HepG2 (cell line): ENCODE data around the gene SYT1. TPM values are rescaled to one million over a fixed set of nuclear protein-coding genes. Genes with fewer than 3 reads are reported as not detected.

Experiments
- ATAC-seq: fragments of 200-7000 bp; cut with Tn5 transposase; 3 replicates; pipeline ENCODE4 v1.9.1; 2020; ENCODE audit warnings: mild to moderate bottlenecking, moderate library complexity
- BruUV-seq: library from RNA; stranded (reverse); fragments of 400-500 nt; replicated peaks from 2 replicates; lab custom pipeline; 2021; lab: Mats Ljungman, UMichigan
- CTCF ChIA-PET: fragments of 300-600 bp; formaldehyde crosslinking; extraction: SDS; loops from one replicate; lab custom pipeline; 2021; ENCODE audit warnings: low total read pairs, inconsistent platforms, low intra/inter-chr PET ratio; lab: Yijun Ruan, JAX
- POLR2A ChIA-PET: fragments of 350-600 bp; sonication (Branson Sonifier 250); formaldehyde crosslinking; loops from one replicate; lab custom pipeline; 2020; ENCODE audit warnings: antibody characterized with exemption, inconsistent platforms; lab: Yijun Ruan, JAX
- DNase-seq: peaks from one replicate; pipeline ENCODE4 v3.0.0-alpha.2; 2015; ENCODE audit warnings: low spot score
- FAIRE-seq: peaks from 3 replicates; lab custom pipeline; 2011; peaks lifted over from hg19 to GRCh38; lab: Jason Lieb, UNC
- H2AFZ ChIP-seq: one replicate; pipeline ENCODE4 v1.6.1; 2011; ENCODE audit warnings: low read length, inconsistent platforms
- H3K27ac ChIP-seq: fragments of 300-600 bp; 3 replicates; pipeline ENCODE4 v1.8.0; 2011; ENCODE audit warnings: mixed run types, mild to moderate bottlenecking, mixed read lengths, low read length, inconsistent platforms; ENCODE audit not compliant: insufficient read depth; ENCODE audit errors: extremely low read length
- H3K27me3 ChIP-seq, 2 experiments: fragments of 200-600 bp in 1 of 2; 2 replicates in 1 of 2; 3 replicates in 1 of 2; pipeline versions ENCODE4 v1.6.0 to v1.8.0; 2011; ENCODE audit warnings: low read length in 2 of 2, mild to moderate bottlenecking in 2 of 2, moderate library complexity in 2 of 2, inconsistent platforms in 1 of 2; ENCODE audit not compliant: insufficient read depth in 2 of 2, control insufficient read depth in 1 of 2
- H3K36me3 ChIP-seq, 2 experiments: fragments of 200-600 bp in 1 of 2; replicated peaks in 1 of 2; 2 replicates in 1 of 2; 3 replicates in 1 of 2; pipeline versions ENCODE4 v1.5.1 to v1.8.0; 2011; ENCODE audit warnings: low read length in 2 of 2, inconsistent platforms in 1 of 2; ENCODE audit not compliant: insufficient read depth in 2 of 2, control insufficient read depth in 1 of 2
- H3K4me1 ChIP-seq: 2 replicates; pipeline ENCODE4 v1.5.1; 2012; ENCODE audit warnings: low read length, inconsistent platforms; ENCODE audit not compliant: insufficient read depth
- H3K4me2 ChIP-seq: 2 replicates; pipeline ENCODE4 v1.6.0; 2011; ENCODE audit warnings: low read depth, low read length, inconsistent platforms
- H3K4me3 ChIP-seq, 3 experiments: fragments of 200-600 bp in 1 of 3; sonication (generic), shearing (Covaris generic) in 1 of 3; replicated peaks in 1 of 3; 2 replicates each; pipeline ENCODE4 v1.5.1; 2011 to 2016; ENCODE audit warnings: low read length in 3 of 3, inconsistent platforms in 2 of 3, low read depth in 2 of 3, mild to moderate bottlenecking in 2 of 3, control low read depth in 1 of 3, mixed read lengths in 1 of 3; ENCODE audit not compliant: insufficient read depth in 1 of 3
- H3K79me2 ChIP-seq: one replicate; pipeline ENCODE4 v1.6.1; 2011; ENCODE audit warnings: low read length, inconsistent platforms; ENCODE audit not compliant: insufficient read depth
- H3K9ac ChIP-seq: 2 replicates; pipeline ENCODE4 v1.6.0; 2011; ENCODE audit warnings: mild to moderate bottlenecking, low read depth, low read length, inconsistent platforms; ENCODE audit not compliant: insufficient read depth
- H3K9me3 ChIP-seq: 2 replicates; pipeline ENCODE4 v1.5.1; 2012; ENCODE audit warnings: mild to moderate bottlenecking, low read length
- H4K20me1 ChIP-seq: 2 replicates; pipeline ENCODE4 v1.6.0; 2011; ENCODE audit warnings: inconsistent platforms, mild to moderate bottlenecking, low read length, moderate library complexity; ENCODE audit not compliant: insufficient read depth
- FOXC1 ChIP-seq: sonication (generic); formaldehyde crosslinking; IDR thresholded peaks from 2 replicates; pipeline ENCODE4 v1.8.0; 2022; ENCODE audit warnings: mild to moderate bottlenecking, missing genetic modification reagents, borderline replicate concordance
- KDM5A ChIP-seq: fragments of 200-600 bp; sonication (generic); IDR thresholded peaks from 2 replicates; pipeline ENCODE4 v1.7.0; 2018; ENCODE audit warnings: antibody characterized with exemption, mild to moderate bottlenecking, low read length, borderline replicate concordance
- KIAA2018 ChIP-seq: sonication (generic); formaldehyde crosslinking; IDR thresholded peaks from 2 replicates; pipeline ENCODE4 v1.5.0; 2020; ENCODE audit warnings: mild to moderate bottlenecking, missing genetic modification reagents, borderline replicate concordance
- MTA3 ChIP-seq: sonication (generic); formaldehyde crosslinking; IDR thresholded peaks from 2 replicates; pipeline ENCODE4 v1.4.0; 2020; ENCODE audit warnings: missing genetic modification reagents
- NFATC3 ChIP-seq: sonication (generic); formaldehyde crosslinking; IDR thresholded peaks from 2 replicates; pipeline ENCODE4 v1.5.1; 2020; ENCODE audit warnings: mild to moderate bottlenecking, missing genetic modification reagents
- RFX5 ChIP-seq: IDR thresholded peaks from 2 replicates; pipeline ENCODE4 v1.6.1; 2011; ENCODE audit warnings: low read depth, low read length, improper control_type of control experiment
- SRF ChIP-seq: IDR thresholded peaks from 2 replicates; pipeline ENCODE4 v1.6.1; 2011; ENCODE audit warnings: mild to moderate bottlenecking, low read depth, low read length, moderate library complexity
- TOE1 ChIP-seq: sonication (generic); formaldehyde crosslinking; IDR thresholded peaks from 2 replicates; pipeline ENCODE4 v1.4.0; 2020; ENCODE audit warnings: mild to moderate bottlenecking, missing genetic modification reagents
- ZFP36 ChIP-seq: fragments of 150-350 bp; IDR thresholded peaks from 2 replicates; pipeline ENCODE4 v1.6.1; 2018; ENCODE audit warnings: borderline replicate concordance, low read length, low read depth; ENCODE audit not compliant: partially characterized antibody
- ZNF224 ChIP-seq: sonication (generic); formaldehyde crosslinking; IDR thresholded peaks from 2 replicates; pipeline ENCODE4 v1.5.0; 2020; ENCODE audit warnings: mild to moderate bottlenecking, missing genetic modification reagents
- ZNF274 ChIP-seq: sonication (generic); formaldehyde crosslinking; IDR thresholded peaks from 2 replicates; pipeline ENCODE4 v1.5.1; 2020; ENCODE audit warnings: mild to moderate bottlenecking, missing genetic modification reagents
- WGBS: methylation state at CpG from one replicate; pipeline ENCODE4 v1.1.6; 2017; ENCODE audit warnings: low lambda C conversion rate; 5-methylcytosine and 5-hydroxymethylcytosine counted together
- in situ Hi-C: cut with HindIII; loops from 2 replicates; pipeline ENCODE4 v1.10.0; 2017; ENCODE audit warnings: low pct_unique_long_range_greater_than_20kb; ENCODE audit not compliant: extremely low pct_ligation_motif_present
- intact Hi-C: fragments of 100-400 bp; cut with micrococcal nuclease; formaldehyde crosslinking; loops from one replicate; pipeline ENCODE4 v1.10.0; 2022; ENCODE audit not compliant: unreplicated experiment
- polyA plus RNA-seq, 8 experiments: library from polyadenylated mRNA; depleted of rRNA in 3 of 8; stranded (reverse) in 7 of 8; unstranded in 1 of 8; fragments of >200 nt; fragmentation: Illumina TruSeq in 4 of 8; extraction: Trizol in 4 of 8; gene quantifications; 2 replicates each; pipeline versions ENCODE4 v1.2.1 to v1.2.3, GENCODE V29; 2011 to 2016; ENCODE audit warnings: low read depth in 4 of 8, missing spikeins in 1 of 8, mixed read lengths in 1 of 8; ENCODE audit not compliant: insufficient read depth in 1 of 8
- total RNA-seq, 5 experiments: library from RNA; depleted of rRNA; stranded (reverse); fragments of >200 nt; fragmentation: Illumina TruSeq; extraction: Trizol; gene quantifications; 2 replicates each; pipeline ENCODE4 v1.2.3, GENCODE V29; 2016; ENCODE audit warnings: low read depth in 1 of 5
- TF ChIP-seq, protein P1 (sequence below): sonication (generic); formaldehyde crosslinking; IDR thresholded peaks from 2 replicates; pipeline ENCODE4 v1.4.0; 2020; ENCODE audit warnings: mild to moderate bottlenecking, low read depth, missing genetic modification reagents
- TF ChIP-seq, protein P2 (sequence below): sonication (generic); formaldehyde crosslinking; IDR thresholded peaks from 2 replicates; pipeline ENCODE4 v1.9.0; 2021; ENCODE audit warnings: missing genetic modification reagents, borderline replicate concordance
- TF ChIP-seq, protein P3 (sequence below): sonication (generic); formaldehyde crosslinking; IDR thresholded peaks from 2 replicates; pipeline ENCODE4 v1.9.0; 2022; ENCODE audit warnings: low read depth, missing genetic modification reagents

The SYT1 gene
- total and polyA plus RNA-seq, 2 of the 13 experiments (the other 11 are each of a cell fraction or from before 2014, with no cell fraction given), result not detected

- in situ Hi-C loops (no loop called here), intact Hi-C loops (no loop called here)
- ATAC-seq (no peak), FAIRE-seq (no peak), DNase-seq (no peak)
- no peaks in the 10 kb centered on the region for H3K79me2 ChIP-seq
- no peaks in the 10 kb centered on the region for H3K9me3 ChIP-seq
- no peak overlapping the region for H3K27ac ChIP-seq
- POLR2A ChIA-PET, result no interaction called here
- no peaks in the 10 kb centered on the region for H3K27me3 ChIP-seq
- TF ChIP-seq RFX5 (no peak), ZNF224 (CRISPR knock-in tag) (no peak), NFATC3 (CRISPR knock-in tag) (no peak), ZNF274 (no peak), SRF (no peak), ZFP36 (no peak), TOE1 (CRISPR knock-in tag) (no peak), MTA3 (CRISPR knock-in tag) (no peak), FOXC1 (CRISPR knock-in tag) (no peak), KDM5A (no peak), KIAA2018 (no peak)
- TF ChIP-seq, protein P1, sequence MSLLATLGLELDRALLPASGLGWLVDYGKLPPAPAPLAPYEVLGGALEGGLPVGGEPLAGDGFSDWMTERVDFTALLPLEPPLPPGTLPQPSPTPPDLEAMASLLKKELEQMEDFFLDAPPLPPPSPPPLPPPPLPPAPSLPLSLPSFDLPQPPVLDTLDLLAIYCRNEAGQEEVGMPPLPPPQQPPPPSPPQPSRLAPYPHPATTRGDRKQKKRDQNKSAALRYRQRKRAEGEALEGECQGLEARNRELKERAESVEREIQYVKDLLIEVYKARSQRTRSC (CRISPR knock-in tag), result no peak
- TF ChIP-seq, protein P2, sequence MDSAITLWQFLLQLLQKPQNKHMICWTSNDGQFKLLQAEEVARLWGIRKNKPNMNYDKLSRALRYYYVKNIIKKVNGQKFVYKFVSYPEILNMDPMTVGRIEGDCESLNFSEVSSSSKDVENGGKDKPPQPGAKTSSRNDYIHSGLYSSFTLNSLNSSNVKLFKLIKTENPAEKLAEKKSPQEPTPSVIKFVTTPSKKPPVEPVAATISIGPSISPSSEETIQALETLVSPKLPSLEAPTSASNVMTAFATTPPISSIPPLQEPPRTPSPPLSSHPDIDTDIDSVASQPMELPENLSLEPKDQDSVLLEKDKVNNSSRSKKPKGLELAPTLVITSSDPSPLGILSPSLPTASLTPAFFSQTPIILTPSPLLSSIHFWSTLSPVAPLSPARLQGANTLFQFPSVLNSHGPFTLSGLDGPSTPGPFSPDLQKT (CRISPR knock-in tag), result no peak
- TF ChIP-seq, protein P3, sequence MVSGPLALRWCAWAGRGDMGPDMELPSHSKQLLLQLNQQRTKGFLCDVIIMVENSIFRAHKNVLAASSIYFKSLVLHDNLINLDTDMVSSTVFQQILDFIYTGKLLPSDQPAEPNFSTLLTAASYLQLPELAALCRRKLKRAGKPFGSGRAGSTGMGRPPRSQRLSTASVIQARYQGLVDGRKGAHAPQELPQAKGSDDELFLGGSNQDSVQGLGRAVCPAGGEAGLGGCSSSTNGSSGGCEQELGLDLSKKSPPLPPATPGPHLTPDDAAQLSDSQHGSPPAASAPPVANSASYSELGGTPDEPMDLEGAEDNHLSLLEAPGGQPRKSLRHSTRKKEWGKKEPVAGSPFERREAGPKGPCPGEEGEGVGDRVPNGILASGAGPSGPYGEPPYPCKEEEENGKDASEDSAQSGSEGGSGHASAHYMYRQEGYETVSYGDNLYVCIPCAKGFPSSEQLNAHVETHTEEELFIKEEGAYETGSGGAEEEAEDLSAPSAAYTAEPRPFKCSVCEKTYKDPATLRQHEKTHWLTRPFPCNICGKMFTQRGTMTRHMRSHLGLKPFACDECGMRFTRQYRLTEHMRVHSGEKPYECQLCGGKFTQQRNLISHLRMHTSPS (CRISPR knock-in tag), result no peak
- no TSS peak for BruUV-seq
- no peak overlapping the region for H2AFZ ChIP-seq
- H3K9ac ChIP-seq, result no peak overlapping the region
- H3K4me3 ChIP-seq, result no peak overlapping the region
- no peaks in the 10 kb centered on the region for H3K4me1 ChIP-seq
- no peaks in the 10 kb centered on the region for H4K20me1 ChIP-seq
- no peak overlapping the region for H3K4me2 ChIP-seq
- 0% methylated on average over 7 of the region's 7 CpGs for WGBS
- CTCF ChIA-PET, result no interaction called here
- no peaks in the 10 kb centered on the region for H3K36me3 ChIP-seq
Measured at GRCh38 chr12:79233341-79233781, 368.8 kb downstream of the SYT1 start.
